ENCODE data around the gene CTBP2.
"Not testable (repeated sequence)": the region's sequence is repeated elsewhere in the genome, so short reads cannot be mapped to it uniquely, and the experiment has no call there.

Gene CTBP2

GRCh38 chr10:124991835-124992234, 168.5 kb downstream of the CTBP2 start:
- H3K4me2 ChIP-seq (ENCODE audit: low read depth, low read length) = no peak overlapping the region
- no peaks in the 10 kb centered on the region for H3K36me3 ChIP-seq (replicated peaks; ENCODE audit: insufficient read depth, low read length)
- H3K4me3 ChIP-seq (ENCODE audit: low read length) = no peak overlapping the region
- no peak for TF ChIP-seq EZH2 (optimal IDR thresholded peaks at IDR 0.05; ENCODE audit: low read depth, low read length)
- no peak for TF ChIP-seq CTCF (IDR thresholded peaks at IDR 0.05; ENCODE audit: low read length)
- TF ChIP-seq EZH2phosphoT487 (IDR thresholded peaks at IDR 0.05; ENCODE audit: low read length) = no peak
- H3K27ac ChIP-seq (ENCODE audit: low read length) = no peak overlapping the region
- H3K4me1 ChIP-seq (ENCODE audit: low read length) = peaks cover 15% of the 10 kb centered on the region
- no peaks in the 10 kb centered on the region for H3K27me3 ChIP-seq (replicated peaks; ENCODE audit: insufficient read depth, low read length)
- no peak for DNase-seq
- H3K79me2 ChIP-seq (ENCODE audit: low read length) = no peaks in the 10 kb centered on the region
- no peaks in the 10 kb centered on the region for H3K9me3 ChIP-seq (replicated peaks; ENCODE audit: insufficient read depth, low read length)
- no peak overlapping the region for H3K9ac ChIP-seq (ENCODE audit: low read length)
- H3F3A ChIP-seq (ENCODE audit: insufficient read depth, low read length) = peaks cover 16% of the 10 kb centered on the region; the same call in 1 of the 2 replicates
- no peak overlapping the region for H2AFZ ChIP-seq (ENCODE audit: low read length)
- no peaks in the 10 kb centered on the region for H4K20me1 ChIP-seq (ENCODE audit: insufficient read depth, low read length)
- H3K9me2 ChIP-seq (replicated peaks; ENCODE audit: insufficient read depth, low read length) = no peaks in the 10 kb centered on the region

- TF ChIP-seq EZH2phosphoT487 (IDR thresholded peaks at IDR 0.05; ENCODE audit: low read length) (no peak), EZH2 (optimal IDR thresholded peaks at IDR 0.05; ENCODE audit: low read depth, low read length) (no peak), CTCF (IDR thresholded peaks at IDR 0.05; ENCODE audit: low read length) (no peak)
- H3K27me3 ChIP-seq (replicated peaks; ENCODE audit: insufficient read depth, low read length) = no peaks in the 10 kb centered on the region
- no peaks in the 10 kb centered on the region for H3K9me2 ChIP-seq (replicated peaks; ENCODE audit: insufficient read depth, low read length)
- H3K36me3 ChIP-seq (replicated peaks; ENCODE audit: insufficient read depth, low read length) = no peaks in the 10 kb centered on the region
- no peak overlapping the region for H3K9ac ChIP-seq (ENCODE audit: low read length)
- H3K79me2 ChIP-seq (ENCODE audit: low read length) = no peaks in the 10 kb centered on the region
- H3K4me2 ChIP-seq (ENCODE audit: low read depth, low read length) = no peak overlapping the region
- H3F3A ChIP-seq (ENCODE audit: insufficient read depth, low read length) = peaks cover 16% of the 10 kb centered on the region; the same call in 1 of the 2 replicates
- no peak overlapping the region for H3K27ac ChIP-seq (ENCODE audit: low read length)
- H3K4me3 ChIP-seq (ENCODE audit: low read length) = no peak overlapping the region
- H3K9me3 ChIP-seq (replicated peaks; ENCODE audit: insufficient read depth, low read length) = no peaks in the 10 kb centered on the region
- no peak overlapping the region for H2AFZ ChIP-seq (ENCODE audit: low read length)
- H4K20me1 ChIP-seq (ENCODE audit: insufficient read depth, low read length) = no peaks in the 10 kb centered on the region
- no peak for DNase-seq
- peaks cover 15% of the 10 kb centered on the region for H3K4me1 ChIP-seq (ENCODE audit: low read length)
Observed at GRCh38 chr10:124990671-124991625, 169.4 kb downstream of the CTBP2 start.

- Histone ChIP-seq H3K4me1 (ENCODE audit: low read length) (peaks cover 15% of the 10 kb centered on the region), H3K27ac (ENCODE audit: low read length) (no peak overlapping the region), H2AFZ (ENCODE audit: low read length) (no peak overlapping the region), H3K36me3 (replicated peaks; ENCODE audit: insufficient read depth, low read length) (peaks cover 4% of the 10 kb centered on the region; the same call in 1 of the 2 replicates), H3K9me3 (replicated peaks; ENCODE audit: insufficient read depth, low read length) (no peaks in the 10 kb centered on the region), H3K9me2 (replicated peaks; ENCODE audit: insufficient read depth, low read length) (no peaks in the 10 kb centered on the region), H3K27me3 (replicated peaks; ENCODE audit: insufficient read depth, low read length) (no peaks in the 10 kb centered on the region), H3K4me2 (ENCODE audit: low read depth, low read length) (no peak overlapping the region), H3K4me3 (ENCODE audit: low read length) (no peak overlapping the region), H4K20me1 (ENCODE audit: insufficient read depth, low read length) (no peaks in the 10 kb centered on the region), H3K79me2 (ENCODE audit: low read length) (no peaks in the 10 kb centered on the region), H3K9ac (ENCODE audit: low read length) (no peak overlapping the region), H3F3A (ENCODE audit: insufficient read depth, low read length) (peaks cover 16% of the 10 kb centered on the region; the same call in 1 of the 2 replicates)
- DNase-seq = no peak
- no peak for TF ChIP-seq EZH2 (optimal IDR thresholded peaks at IDR 0.05; ENCODE audit: low read depth, low read length)
- no peak for TF ChIP-seq CTCF (IDR thresholded peaks at IDR 0.05; ENCODE audit: low read length)
- TF ChIP-seq EZH2phosphoT487 (IDR thresholded peaks at IDR 0.05; ENCODE audit: low read length) = no peak
Observed at GRCh38 chr10:124989526-124989925, 170.8 kb downstream of the CTBP2 start.

- not testable (repeated sequence) for H3K4me2 ChIP-seq (ENCODE audit: low read depth, low read length); H3K27me3 ChIP-seq (replicated peaks; ENCODE audit: insufficient read depth, low read length); H3K9me3 ChIP-seq (replicated peaks; ENCODE audit: insufficient read depth, low read length); H4K20me1 ChIP-seq (ENCODE audit: insufficient read depth, low read length); H2AFZ ChIP-seq (ENCODE audit: low read length); H3K36me3 ChIP-seq (replicated peaks; ENCODE audit: insufficient read depth, low read length); H3K4me3 ChIP-seq (ENCODE audit: low read length); H3K9me2 ChIP-seq (replicated peaks; ENCODE audit: insufficient read depth, low read length); H3K9ac ChIP-seq (ENCODE audit: low read length); H3K79me2 ChIP-seq (ENCODE audit: low read length)
- peaks cover 16% of the 10 kb centered on the region; the same call in 1 of the 2 replicates for H3F3A ChIP-seq (ENCODE audit: insufficient read depth, low read length)
- H3K4me1 ChIP-seq (ENCODE audit: low read length) = peaks cover 15% of the 10 kb centered on the region
- H3K27ac ChIP-seq (ENCODE audit: low read length) = peak overlapping the region; percentile 41; the same call in 1 of the 2 replicates
- DNase-seq = peak; percentile 82
Observed at GRCh38 chr10:124988753-124989152, 171.6 kb downstream of the CTBP2 start.

Measured in MM.1S (cell line).